Smooth muscle cell (in vitro differentiated cells): ENCODE results near the gene PNRC1. TPM values are rescaled to one million over a fixed set of nuclear protein-coding genes. Genes with fewer than 3 reads are reported as not detected.
"Not testable (repeated sequence)": the region's sequence is repeated elsewhere in the genome, so short reads cannot be mapped to it uniquely, and the experiment has no call there.

ENCODE experiments used
- DNase-seq: peaks from one replicate; lab custom pipeline; 2025; ENCODE audit not compliant: unreplicated experiment; lab: John Stamatoyannopoulos, UW
- H2AFZ ChIP-seq: fragments of 200-600 bp; sonication (generic); 2 replicates; pipeline ENCODE4 v1.6.0; 2016; ENCODE audit warnings: antibody characterized with exemption, low read depth, mild to moderate bottlenecking
- H3F3A ChIP-seq: fragments of 200-600 bp; sonication (generic); 2 replicates; pipeline ENCODE4 v1.6.0; 2017; ENCODE audit warnings: antibody characterized with exemption, low read depth
- H3K27ac ChIP-seq: fragments of 200-600 bp; sonication (generic); 2 replicates; pipeline ENCODE4 v1.5.1; 2016; ENCODE audit warnings: low read depth, mild to moderate bottlenecking
- H3K27me3 ChIP-seq: fragments of 200-600 bp; sonication (generic); 2 replicates; pipeline ENCODE4 v1.6.1; 2016; ENCODE audit warnings: low read depth, mild to moderate bottlenecking
- H3K36me3 ChIP-seq: fragments of 200-600 bp; sonication (generic); 2 replicates; pipeline ENCODE4 v1.5.1; 2016; ENCODE audit warnings: low read depth
- H3K4me1 ChIP-seq: fragments of 200-600 bp; sonication (generic); 2 replicates; pipeline ENCODE4 v1.5.1; 2016; ENCODE audit warnings: low read depth
- H3K4me2 ChIP-seq: fragments of 200-600 bp; sonication (generic); 2 replicates; pipeline ENCODE4 v1.6.0; 2016; ENCODE audit warnings: mild to moderate bottlenecking
- H3K4me3 ChIP-seq: fragments of 200-600 bp; sonication (generic); 2 replicates; pipeline ENCODE4 v1.5.1; 2016; ENCODE audit warnings: mild to moderate bottlenecking
- H3K79me2 ChIP-seq: fragments of 200-600 bp; sonication (generic); 2 replicates; pipeline ENCODE4 v1.6.0; 2016; ENCODE audit warnings: low read depth, mild to moderate bottlenecking
- H3K9ac ChIP-seq: fragments of 200-600 bp; sonication (generic); 2 replicates; pipeline ENCODE4 v1.6.0; 2016; ENCODE audit warnings: low read depth
- H3K9me3 ChIP-seq: fragments of 200-600 bp; sonication (generic); replicated peaks from 2 replicates; pipeline ENCODE4 v1.5.1; 2016; ENCODE audit warnings: low read depth
- H4K20me1 ChIP-seq: fragments of 200-600 bp; sonication (generic); 2 replicates; pipeline ENCODE4 v1.6.0; 2016; ENCODE audit warnings: low read depth
- WGBS: methylation state at CpG from one replicate; pipeline ENCODE4 v1.1.7; 2016; ENCODE audit warnings: low lambda C conversion rate; 5-methylcytosine and 5-hydroxymethylcytosine counted together
- polyA plus RNA-seq: library from polyadenylated mRNA; unstranded; fragments of >200 nt; fragmentation: Nextera tagmentation; extraction: Ambion mirVana; gene quantifications from 2 replicates; pipeline ENCODE4 v1.2.1, GENCODE V29; 2016
- total RNA-seq: library from RNA; depleted of rRNA; stranded (reverse); fragments of >200 nt; gene quantifications from 2 replicates; pipeline ENCODE4 v1.2.3, GENCODE V29; 2014
- TF ChIP-seq, protein P1 (sequence below): fragments of 200-600 bp; sonication (generic); IDR thresholded peaks from 2 replicates; pipeline ENCODE4 v1.5.1; 2017; ENCODE audit warnings: borderline replicate concordance, mild to moderate bottlenecking, antibody characterized with exemption; ENCODE audit not compliant: insufficient read depth, poor library complexity, severe bottlenecking

Gene PNRC1
- total RNA-seq, result 188 and 202 TPM in 2 replicates
- polyA plus RNA-seq, result 183 and 198 TPM in 2 replicates

DNA sequence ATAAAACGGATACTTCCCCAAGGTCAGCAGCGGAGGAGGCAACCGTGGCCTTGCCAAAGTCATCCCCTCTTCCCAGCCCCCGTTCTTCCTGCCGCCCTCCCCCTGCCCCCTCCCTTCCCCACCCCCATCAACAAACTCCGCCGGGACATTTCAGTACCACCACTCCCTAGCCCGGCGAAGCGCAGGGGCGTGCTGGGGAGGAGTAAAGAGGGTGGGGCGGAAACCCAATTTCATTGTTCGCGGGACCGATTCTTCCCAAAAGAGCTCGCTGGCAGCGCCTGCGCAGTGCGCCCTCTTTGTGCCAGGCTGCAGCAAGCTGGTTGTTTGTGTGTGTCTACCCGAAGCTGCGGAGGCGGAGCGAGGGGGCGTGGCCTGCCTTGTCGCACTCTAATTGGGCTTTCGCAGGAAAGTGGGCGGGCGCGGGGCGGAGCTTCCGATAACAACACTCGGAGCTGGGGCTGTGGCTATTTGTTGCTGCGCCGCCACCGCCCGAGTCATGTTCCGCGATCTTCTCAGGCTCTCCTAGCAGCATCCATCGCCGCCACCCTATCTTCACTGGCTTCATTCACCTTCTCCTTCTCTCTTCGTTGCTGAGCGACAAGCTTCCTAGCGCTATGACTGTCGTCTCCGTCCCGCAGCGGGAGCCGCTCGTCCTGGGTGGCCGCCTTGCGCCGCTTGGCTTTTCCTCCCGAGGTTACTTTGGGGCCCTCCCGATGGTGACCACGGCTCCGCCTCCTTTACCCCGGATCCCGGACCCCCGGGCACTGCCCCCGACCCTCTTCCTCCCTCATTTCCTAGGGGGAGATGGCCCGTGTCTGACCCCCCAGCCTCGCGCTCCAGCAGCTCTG, at the start of gene PNRC1:
TSS of gene PNRC1 (plus strand) at position 471 of the 848 bp plus-strand sequence. CDS start at position 615, 144 bp downstream.
- Histone ChIP-seq H3K9ac (peak within 1 kb of the TSS; percentile 99), H3K9me3 (no peaks in the 10 kb centered on the region), H2AFZ (peak within 1 kb of the TSS; percentile 87), H3K79me2 (peaks cover 47% of the 10 kb centered on the region), H3F3A (peaks cover 34% of the 10 kb centered on the region), H4K20me1 (peaks cover 39% of the 10 kb centered on the region), H3K4me2 (peak within 1 kb of the TSS; percentile 94), H3K4me3 (peak within 1 kb of the TSS; percentile 94), H3K27ac (peak within 1 kb of the TSS; percentile 99), H3K27me3 (no peaks in the 10 kb centered on the region), H3K36me3 (peaks cover 21% of the 10 kb centered on the region), H3K4me1 (peaks cover 18% of the 10 kb centered on the region)
- peak; percentile 99 for DNase-seq
- 1% methylated on average over 53 of the region's 63 CpGs for WGBS
- TF ChIP-seq, protein P1, sequence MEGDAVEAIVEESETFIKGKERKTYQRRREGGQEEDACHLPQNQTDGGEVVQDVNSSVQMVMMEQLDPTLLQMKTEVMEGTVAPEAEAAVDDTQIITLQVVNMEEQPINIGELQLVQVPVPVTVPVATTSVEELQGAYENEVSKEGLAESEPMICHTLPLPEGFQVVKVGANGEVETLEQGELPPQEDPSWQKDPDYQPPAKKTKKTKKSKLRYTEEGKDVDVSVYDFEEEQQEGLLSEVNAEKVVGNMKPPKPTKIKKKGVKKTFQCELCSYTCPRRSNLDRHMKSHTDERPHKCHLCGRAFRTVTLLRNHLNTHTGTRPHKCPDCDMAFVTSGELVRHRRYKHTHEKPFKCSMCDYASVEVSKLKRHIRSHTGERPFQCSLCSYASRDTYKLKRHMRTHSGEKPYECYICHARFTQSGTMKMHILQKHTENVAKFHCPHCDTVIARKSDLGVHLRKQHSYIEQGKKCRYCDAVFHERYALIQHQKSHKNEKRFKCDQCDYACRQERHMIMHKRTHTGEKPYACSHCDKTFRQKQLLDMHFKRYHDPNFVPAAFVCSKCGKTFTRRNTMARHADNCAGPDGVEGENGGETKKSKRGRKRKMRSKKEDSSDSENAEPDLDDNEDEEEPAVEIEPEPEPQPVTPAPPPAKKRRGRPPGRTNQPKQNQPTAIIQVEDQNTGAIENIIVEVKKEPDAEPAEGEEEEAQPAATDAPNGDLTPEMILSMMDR, result no peak

DNA sequence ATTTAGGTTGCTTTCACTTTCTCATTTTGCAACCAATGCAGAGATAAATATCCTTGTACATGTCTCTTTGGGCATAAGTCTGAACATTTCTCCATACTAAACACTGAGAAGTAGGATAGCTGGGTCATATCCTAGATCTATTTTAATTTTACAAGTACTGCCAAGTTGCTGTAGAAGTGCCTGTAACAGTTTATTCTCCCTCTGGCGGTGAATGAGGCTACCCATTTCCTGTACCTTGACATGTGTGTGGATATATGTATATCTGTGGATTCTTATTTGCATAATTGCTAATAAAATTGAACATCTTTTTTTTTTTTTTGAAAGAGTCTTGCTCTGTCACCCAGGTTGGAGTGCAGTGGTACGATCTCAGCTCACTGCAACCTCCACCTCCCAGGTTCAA, 48.0 kb upstream of the PNRC1 start:
- Histone ChIP-seq H3K4me2 (no peak overlapping the region), H3K27ac (no peak overlapping the region), H3K36me3 (no peaks in the 10 kb centered on the region), H3F3A (peaks cover 19% of the 10 kb centered on the region), H2AFZ (no peak overlapping the region), H3K27me3 (no peaks in the 10 kb centered on the region), H3K79me2 (no peaks in the 10 kb centered on the region), H3K4me1 (peaks cover 15% of the 10 kb centered on the region), H3K4me3 (no peak overlapping the region), H3K9ac (no peak overlapping the region), H3K9me3 (peaks cover under 1% of the 10 kb centered on the region), H4K20me1 (no peaks in the 10 kb centered on the region)
- TF ChIP-seq, protein P1, result no peak
- WGBS, result 96% methylated on average over 2 of the region's 2 CpGs
- no peak for DNase-seq

- no peaks in the 10 kb centered on the region for H4K20me1 ChIP-seq
- WGBS, result 84% methylated on average over 1 of the region's 1 CpG
- peaks cover 19% of the 10 kb centered on the region for H3F3A ChIP-seq
- H3K9me3 ChIP-seq, result peaks cover 7% of the 10 kb centered on the region
- peaks cover 15% of the 10 kb centered on the region for H3K4me1 ChIP-seq
- H3K4me2 ChIP-seq, result no peak overlapping the region
- DNase-seq, result no peak
- TF ChIP-seq, protein P1, result no peak
- no peak overlapping the region for H3K4me3 ChIP-seq
- H2AFZ ChIP-seq, result no peak overlapping the region
- no peaks in the 10 kb centered on the region for H3K36me3 ChIP-seq
- H3K27me3 ChIP-seq, result no peaks in the 10 kb centered on the region
- H3K9ac ChIP-seq, result no peak overlapping the region
- H3K27ac ChIP-seq, result peak overlapping the region; percentile 94
- no peaks in the 10 kb centered on the region for H3K79me2 ChIP-seq
Measured at GRCh38 chr6:89033461-89033860, 47.1 kb upstream of the PNRC1 start.

DNA sequence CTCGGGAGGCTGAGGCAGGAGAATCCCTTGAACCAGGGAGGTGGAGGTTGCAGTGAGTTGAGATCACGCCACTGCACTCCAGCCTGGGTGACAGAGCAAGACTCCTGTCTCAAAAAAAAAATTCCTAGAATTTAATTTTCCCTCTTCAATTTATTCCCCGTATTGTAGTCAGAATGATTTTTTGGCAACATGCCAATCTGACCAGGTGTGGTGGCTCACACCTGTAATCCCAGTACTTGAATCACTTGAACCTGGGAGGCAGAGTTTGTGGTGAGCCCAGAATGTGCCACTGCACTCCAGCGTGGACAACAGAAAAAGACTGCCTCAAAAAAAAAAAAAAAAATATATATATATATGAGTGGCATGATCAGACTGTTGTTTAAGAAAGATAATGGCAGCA, 46.4 kb upstream of the PNRC1 start:
- not testable (repeated sequence) for H3K4me3 ChIP-seq, H3K36me3 ChIP-seq, H3K9ac ChIP-seq, H3K79me2 ChIP-seq, H2AFZ ChIP-seq, H3K9me3 ChIP-seq, H3K27me3 ChIP-seq, DNase-seq, H4K20me1 ChIP-seq, H3K4me2 ChIP-seq
- Histone ChIP-seq H3K27ac (peak overlapping the region; percentile 94), H3K4me1 (peaks cover 15% of the 10 kb centered on the region), H3F3A (peaks cover 19% of the 10 kb centered on the region)
- WGBS, result 99% methylated on average over 4 of the region's 4 CpGs
